ENCODE measurements around the gene CAMK1D. TPM values are rescaled to one million over a fixed set of nuclear protein-coding genes. Genes with fewer than 3 reads are reported as not detected.
A peak's percentile ranks its signal among the peaks of the same experiment; 100 is the strongest.

The CAMK1D gene
- total and polyA plus RNA-seq, 10 of the 15 experiments (the other 5 are each of a cell fraction or from before 2014, with no cell fraction given), result 2.1 to 35.5 (median 14.7) TPM

DNA sequence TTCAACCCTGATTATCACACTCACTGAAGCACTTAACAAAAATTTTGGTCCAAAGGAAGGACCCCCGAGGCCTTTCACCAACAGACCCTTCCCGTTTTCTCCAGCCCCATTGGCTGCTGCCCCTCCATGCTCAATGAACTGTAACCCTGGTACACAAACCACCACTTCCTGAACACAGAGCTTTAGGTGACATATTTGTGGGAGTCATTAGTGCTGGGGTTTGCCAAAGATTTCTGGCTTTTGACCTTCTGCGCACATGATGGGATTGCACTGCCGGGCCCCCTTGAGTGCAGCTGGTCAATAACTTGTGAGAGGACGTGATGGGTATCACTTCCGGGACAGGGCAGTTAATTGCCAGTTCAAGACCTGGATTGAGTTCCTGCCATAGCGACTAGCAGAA, 9.0 kb upstream of the CAMK1D start (continued):
- TF ChIP-seq, protein P1, sequence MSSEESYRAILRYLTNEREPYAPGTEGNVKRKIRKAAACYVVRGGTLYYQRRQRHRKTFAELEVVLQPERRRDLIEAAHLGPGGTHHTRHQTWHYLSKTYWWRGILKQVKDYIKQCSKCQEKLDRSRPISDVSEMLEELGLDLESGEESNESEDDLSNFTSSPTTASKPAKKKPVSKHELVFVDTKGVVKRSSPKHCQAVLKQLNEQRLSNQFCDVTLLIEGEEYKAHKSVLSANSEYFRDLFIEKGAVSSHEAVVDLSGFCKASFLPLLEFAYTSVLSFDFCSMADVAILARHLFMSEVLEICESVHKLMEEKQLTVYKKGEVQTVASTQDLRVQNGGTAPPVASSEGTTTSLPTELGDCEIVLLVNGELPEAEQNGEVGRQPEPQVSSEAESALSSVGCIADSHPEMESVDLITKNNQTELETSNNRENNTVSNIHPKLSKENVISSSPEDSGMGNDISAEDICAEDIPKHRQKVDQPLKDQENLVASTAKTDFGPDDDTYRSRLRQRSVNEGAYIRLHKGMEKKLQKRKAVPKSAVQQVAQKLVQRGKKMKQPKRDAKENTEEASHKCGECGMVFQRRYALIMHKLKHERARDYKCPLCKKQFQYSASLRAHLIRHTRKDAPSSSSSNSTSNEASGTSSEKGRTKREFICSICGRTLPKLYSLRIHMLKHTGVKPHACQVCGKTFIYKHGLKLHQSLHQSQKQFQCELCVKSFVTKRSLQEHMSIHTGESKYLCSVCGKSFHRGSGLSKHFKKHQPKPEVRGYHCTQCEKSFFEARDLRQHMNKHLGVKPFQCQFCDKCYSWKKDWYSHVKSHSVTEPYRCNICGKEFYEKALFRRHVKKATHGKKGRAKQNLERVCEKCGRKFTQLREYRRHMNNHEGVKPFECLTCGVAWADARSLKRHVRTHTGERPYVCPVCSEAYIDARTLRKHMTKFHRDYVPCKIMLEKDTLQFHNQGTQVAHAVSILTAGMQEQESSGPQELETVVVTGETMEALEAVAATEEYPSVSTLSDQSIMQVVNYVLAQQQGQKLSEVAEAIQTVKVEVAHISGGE (CRISPR knock-in tag; IDR thresholded peaks at IDR 0.05), result no peak
- TF ChIP-seq ELK1 (IDR thresholded peaks at IDR 0.05; ENCODE audit: low read depth, low read length), result no peak
- no peak for TF ChIP-seq IKZF1 (conservative IDR thresholded peaks at IDR 0.05)
- TF ChIP-seq MEF2A (IDR thresholded peaks at IDR 0.05; ENCODE audit: insufficient read depth, low read depth, low read length), result no peak
- no peak for TF ChIP-seq SP1 (IDR thresholded peaks at IDR 0.05; ENCODE audit: low read depth, low read length)
- TF ChIP-seq, protein P2, sequence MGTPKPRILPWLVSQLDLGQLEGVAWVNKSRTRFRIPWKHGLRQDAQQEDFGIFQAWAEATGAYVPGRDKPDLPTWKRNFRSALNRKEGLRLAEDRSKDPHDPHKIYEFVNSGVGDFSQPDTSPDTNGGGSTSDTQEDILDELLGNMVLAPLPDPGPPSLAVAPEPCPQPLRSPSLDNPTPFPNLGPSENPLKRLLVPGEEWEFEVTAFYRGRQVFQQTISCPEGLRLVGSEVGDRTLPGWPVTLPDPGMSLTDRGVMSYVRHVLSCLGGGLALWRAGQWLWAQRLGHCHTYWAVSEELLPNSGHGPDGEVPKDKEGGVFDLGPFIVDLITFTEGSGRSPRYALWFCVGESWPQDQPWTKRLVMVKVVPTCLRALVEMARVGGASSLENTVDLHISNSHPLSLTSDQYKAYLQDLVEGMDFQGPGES (IDR thresholded peaks at IDR 0.05), result no peak
- peak; percentile 50; the same call in 1 of the 2 replicates for TF ChIP-seq EED (IDR thresholded peaks at IDR 0.05; ENCODE audit: low read depth)
- TF ChIP-seq BACH1 (IDR thresholded peaks at IDR 0.05; ENCODE audit: borderline replicate concordance), result no peak
- no peak for TF ChIP-seq CBX3 (IDR thresholded peaks at IDR 0.05; ENCODE audit: borderline replicate concordance, low read depth)

Data from GM12878 (cell line).